Upper lobe of left lung (tissue), 6 donors: Measurements from ENCODE around the gene CEACAM20. TPM values are rescaled to one million over a fixed set of nuclear protein-coding genes. Genes with fewer than 3 reads are reported as not detected.

Experiments
- small RNA-seq, 4 donors: library from RNA; depleted of rRNA; stranded (forward); fragments of <200 nt; gene quantifications; one replicate each; pipeline ENCODE3, GENCODE V24; 2016
- total RNA-seq, 6 donors: library from RNA; depleted of rRNA in 4 of 6; stranded (reverse); fragments of >200 nt in 4 of 6; gene quantifications; one replicate each; pipeline versions ENCODE4 v1.1.0 to v1.2.1, GENCODE V29; 2016 to 2021
- donor health status: DM: no; HTN: no; CAD: no; lungs with moderate emphysema.
- donor health status: DM: no; HTN: yes; CAD: no; lungs with severe emphysema.

The CEACAM20 gene
- total RNA-seq, 6 donors from 2014 or later, result not detected

Small RNAs within 50 kb of the gene (small RNA-seq; reads per million reads assigned to genes)
- 0 reads per million in 4 donors for gene AC243964.1

Other genes starting within 250 kb of the CEACAM20 start
- gene ZNF235, start 224.7 kb downstream of the CEACAM20 start, total RNA-seq, result 10 to 100 TPM in 2 of 6 donors, 1 to 10 TPM in 4; 3.0 to 16.8 (median 8.3) TPM
- gene ZNF112, start 173.0 kb downstream of the CEACAM20 start, total RNA-seq, result 1 to 10 TPM in 5 of 6 donors, under 1 TPM in 1; 0.44 to 6.3 (median 4.0) TPM
- 1 to 10 TPM in 4 of 6 donors, under 1 TPM in 1, not detected in 1; 0.61 to 3.8 (median 1.3) TPM for gene ZNF285, start 128.1 kb downstream of the CEACAM20 start, total RNA-seq
- gene ZNF229, start 81.2 kb downstream of the CEACAM20 start, total RNA-seq, result 1 to 10 TPM; 1.4 to 2.2 (median 1.8) TPM
- 10 to 100 TPM in 3 of 6 donors, 1 to 10 TPM in 3; 6.3 to 14.3 (median 10.0) TPM for gene ZNF180, start 29.2 kb downstream of the CEACAM20 start, total RNA-seq
- gene IGSF23, start 83.9 kb upstream of the CEACAM20 start, total RNA-seq, result not detected
- gene PVR, start 114.2 kb upstream of the CEACAM20 start, total RNA-seq, result 10 to 100 TPM; 40.5 to 89.7 (median 44.2) TPM
- 10 to 100 TPM in 2 of 6 donors, 1 to 10 TPM in 4; 2.8 to 13.6 (median 7.2) TPM for gene CEACAM19, start 141.8 kb upstream of the CEACAM20 start, total RNA-seq
- not detected for gene CEACAM16, start 169.5 kb upstream of the CEACAM20 start, total RNA-seq
- gene BCL3, start 219.0 kb upstream of the CEACAM20 start, total RNA-seq, result 100 to 1,000 TPM in 2 of 6 donors, 10 to 100 TPM in 4; 31.1 to 114 (median 71.6) TPM
- gene CBLC, start 248.2 kb upstream of the CEACAM20 start, total RNA-seq, result 10 to 100 TPM in 1 of 6 donors, 1 to 10 TPM in 5; 2.9 to 10.5 (median 4.5) TPM